Skin epidermis (tissue), 12 donors: Measurements from ENCODE around the gene RAD9B.
A peak's percentile ranks its signal among the peaks of the same experiment; 100 is the strongest.
"Not testable (repeated sequence)": the region's sequence is repeated elsewhere in the genome, so short reads cannot be mapped to it uniquely, and the experiment has no call there.

Experiments used
- H3K27ac ChIP-seq, 21 experiments: fragments of 200-600 bp; sonication (generic) in 11 of 21; one replicate each; pipeline ENCODE4 v1.5.0; 2020; ENCODE audit warnings: mild to moderate bottlenecking in 3 of 21, inconsistent platforms in 2 of 21, moderate library complexity in 2 of 21
- H3K4me3 ChIP-seq, 7 experiments: fragments of 200-600 bp; sonication (generic) in 2 of 7; one replicate each; pipeline ENCODE4 v1.5.0; 2020; ENCODE audit warnings: inconsistent platforms in 2 of 7, mild to moderate bottlenecking in 2 of 7, moderate library complexity in 1 of 7

The RAD9B gene

DNA sequence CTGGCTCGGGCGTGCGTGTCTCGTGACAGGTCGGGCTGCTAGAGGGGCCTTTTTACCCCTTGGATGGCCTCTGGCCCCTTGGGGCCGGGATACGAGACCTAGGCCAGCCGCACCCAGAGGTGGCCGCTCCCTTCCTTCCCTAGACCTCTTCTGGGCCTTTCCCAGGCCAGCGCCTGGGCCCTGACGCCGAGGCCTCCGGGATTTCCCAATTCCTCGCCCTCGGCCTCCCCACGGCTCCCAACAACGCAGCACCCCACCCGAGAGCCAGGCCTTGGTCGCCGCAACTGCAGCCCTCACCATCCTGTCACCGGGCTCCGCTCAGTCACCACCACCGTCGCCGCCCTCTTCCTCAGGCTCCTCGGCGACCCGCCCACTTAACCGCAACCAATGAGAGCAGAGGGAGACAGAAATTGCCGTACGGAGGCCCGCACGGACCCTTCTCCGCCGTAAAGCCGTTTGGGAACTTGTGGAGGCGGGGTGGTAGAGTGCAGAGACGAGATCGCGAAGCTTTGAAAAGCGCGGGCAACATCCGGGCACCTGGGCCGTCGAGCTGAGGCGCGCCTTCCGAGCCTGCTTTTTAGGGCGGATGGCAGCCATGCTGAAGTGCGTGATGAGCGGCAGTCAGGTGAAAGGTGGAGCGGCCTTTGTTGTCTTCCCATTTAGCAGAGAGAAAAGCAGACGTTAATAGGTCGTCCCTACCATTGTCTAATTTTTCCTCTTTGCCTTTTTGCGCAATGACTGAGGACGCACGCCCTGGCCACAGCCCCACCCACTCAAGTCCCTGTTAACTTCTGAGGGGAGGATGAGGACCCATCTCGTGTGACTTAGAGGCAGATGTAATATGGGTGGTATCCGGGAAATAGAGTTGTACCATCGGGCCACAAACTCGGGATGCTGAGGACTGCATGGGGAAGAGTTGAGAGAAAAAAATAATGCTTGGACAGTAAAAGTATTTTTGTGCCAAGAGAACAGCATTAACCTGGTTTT, at the start of gene RAD9B, which contains the start of gene VPS29:
Gene RAD9B (plus strand): TSS at position 580 of the 987 bp plus-strand sequence. CDS start 7 bp downstream, at position 587.
Gene VPS29 (minus strand): TSS at position 360 of the 987 bp plus-strand sequence. CDS start 60 bp downstream, at position 300.
- H3K4me3 ChIP-seq = peak within 1 kb of the TSS; percentile 62 to 99 (median 97)
- H3K27ac ChIP-seq = peak within 1 kb of the TSS; percentile 77 to 99 (median 95)

DNA sequence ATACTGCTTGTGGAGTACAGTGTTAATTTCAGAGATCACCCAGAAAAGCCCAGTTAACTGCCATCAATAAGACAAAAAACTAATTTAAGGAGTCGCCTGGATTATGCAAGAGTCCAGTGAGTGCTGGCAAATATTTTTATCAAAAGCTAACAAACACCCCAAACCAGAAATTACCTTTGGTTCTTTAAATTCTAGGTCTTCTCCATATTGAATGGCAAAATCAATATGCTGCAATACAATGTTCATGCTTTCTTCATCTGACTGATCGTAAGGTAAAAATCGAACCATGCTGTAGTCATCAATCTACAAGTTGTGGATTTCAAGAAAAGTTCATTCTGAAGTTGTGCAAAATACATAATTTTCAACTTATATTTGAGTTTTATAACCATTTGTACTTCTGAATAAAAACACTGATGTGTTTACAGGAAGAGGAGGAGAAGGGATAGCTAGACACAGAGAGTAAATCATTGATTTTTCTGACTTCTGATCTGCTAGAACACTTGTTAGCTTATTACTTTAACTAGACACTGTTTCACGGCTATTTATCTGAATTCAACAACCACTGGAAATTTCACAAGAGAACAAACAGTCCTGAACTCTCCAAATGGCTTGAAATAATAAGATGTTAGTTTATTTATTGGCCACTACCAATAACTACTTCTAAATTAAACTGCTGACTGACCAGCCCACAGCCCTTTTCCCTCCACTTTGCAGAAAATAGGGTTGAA, 48.4 kb upstream of the RAD9B start:
- H3K27ac ChIP-seq = no peak overlapping the region
- H3K4me3 ChIP-seq = no peak overlapping the region

DNA sequence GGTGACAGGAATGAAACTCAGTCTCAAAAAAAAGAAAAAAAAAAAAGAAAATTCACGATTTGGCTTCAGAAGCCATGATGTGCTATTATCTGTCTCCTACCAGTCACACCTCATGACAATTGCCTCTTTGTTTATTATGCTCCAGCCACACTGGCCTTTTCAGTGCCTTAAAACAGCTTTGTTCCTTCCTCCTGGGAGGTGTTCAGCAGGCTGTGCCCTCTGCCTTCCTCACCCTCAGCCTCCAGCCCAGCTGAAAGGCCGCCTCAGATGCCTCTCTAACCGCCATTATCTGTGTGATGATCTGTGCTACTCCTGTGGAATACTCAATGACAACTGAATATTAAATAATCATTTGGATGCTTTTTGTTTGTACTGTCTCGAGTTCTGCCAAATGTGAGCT, 43.4 kb upstream of the RAD9B start:
- Histone ChIP-seq H3K27ac (no peak overlapping the region), H3K4me3 (no peak overlapping the region)

DNA sequence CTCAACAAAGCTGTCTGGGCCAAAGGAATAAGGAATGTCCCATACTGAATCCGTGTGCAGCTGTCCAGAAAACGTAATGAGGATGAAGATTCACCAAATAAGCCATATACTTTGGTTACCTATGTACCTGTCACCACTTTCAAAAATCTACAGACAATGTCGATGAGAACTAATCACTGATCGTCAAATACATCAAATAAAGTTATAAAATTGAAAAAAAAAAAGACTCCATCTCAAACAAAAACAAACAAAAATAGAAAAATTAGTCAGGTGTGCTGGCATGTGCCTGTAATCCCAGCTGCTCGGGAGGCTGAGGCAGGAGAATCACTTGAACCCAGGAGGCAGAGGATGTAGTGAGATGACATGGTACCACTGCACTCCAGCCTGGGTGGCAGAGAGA, 40.9 kb upstream of the RAD9B start:
- not testable (repeated sequence) for H3K27ac ChIP-seq, H3K4me3 ChIP-seq

DNA sequence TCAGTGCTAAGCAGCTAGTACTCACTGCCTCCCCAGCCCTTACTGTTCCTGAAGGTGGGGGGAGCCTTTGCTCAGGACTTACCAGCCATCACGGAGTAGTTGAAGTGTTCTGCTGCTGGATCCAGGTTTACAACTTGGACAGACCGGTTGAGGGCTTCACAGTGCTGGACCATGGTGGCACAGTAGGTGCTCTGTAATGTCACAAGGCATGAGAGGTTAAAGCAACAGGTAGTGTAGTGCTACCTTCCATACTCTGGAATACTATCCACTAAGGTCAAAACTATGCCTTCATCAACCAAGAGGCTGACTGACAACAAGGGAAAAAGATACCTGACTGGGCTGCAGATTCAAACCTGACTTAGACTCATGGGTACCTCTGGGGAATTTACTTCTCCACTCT, 37.1 kb upstream of the RAD9B start:
- Histone ChIP-seq H3K4me3 (no peak overlapping the region), H3K27ac (no peak overlapping the region)

DNA sequence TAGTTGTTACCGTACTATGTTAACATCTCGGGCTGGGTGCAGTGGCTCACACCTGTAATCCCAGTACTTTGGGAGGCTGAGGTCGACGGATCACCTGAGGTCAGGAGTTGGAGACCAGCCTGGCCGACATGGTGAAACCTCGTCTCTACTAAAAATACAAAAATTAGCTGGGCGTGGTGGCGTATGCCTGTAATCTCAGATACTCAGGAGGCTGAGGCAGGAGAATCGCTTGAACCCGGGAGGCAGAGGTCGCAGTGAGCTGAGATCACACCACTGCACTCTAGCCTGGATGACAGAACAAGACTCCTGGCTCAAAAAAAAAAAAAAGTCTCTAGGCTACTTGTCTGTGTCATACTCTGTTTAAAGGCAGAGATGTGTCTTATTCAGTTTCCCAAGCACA, 36.4 kb upstream of the RAD9B start:
- not testable (repeated sequence) for H3K27ac ChIP-seq, H3K4me3 ChIP-seq

DNA sequence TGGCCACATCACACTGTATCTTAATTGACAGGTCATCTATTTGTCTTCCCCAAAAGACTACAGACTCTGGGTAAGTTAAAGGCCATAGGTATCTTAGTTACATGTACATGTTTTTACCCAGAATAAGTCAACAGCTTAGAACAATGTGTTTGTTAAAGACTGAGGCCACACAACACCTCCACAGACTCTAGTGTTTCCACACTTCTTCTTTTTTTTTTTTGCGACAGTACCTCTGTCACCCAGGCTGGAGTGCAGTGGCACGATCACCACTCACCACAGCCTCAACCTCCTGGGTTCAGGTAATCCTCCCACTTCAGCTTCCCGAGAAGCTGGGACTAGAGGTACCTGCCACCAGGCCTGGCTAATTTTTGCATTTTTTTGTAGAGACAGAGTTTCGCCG, 35.3 kb upstream of the RAD9B start:
- Histone ChIP-seq H3K27ac (peak overlapping the region in 8 of 21 experiments; percentile 10 to 87 (median 82)), H3K4me3 (peak overlapping the region in 1 of 7 experiments; percentile 72)

DNA sequence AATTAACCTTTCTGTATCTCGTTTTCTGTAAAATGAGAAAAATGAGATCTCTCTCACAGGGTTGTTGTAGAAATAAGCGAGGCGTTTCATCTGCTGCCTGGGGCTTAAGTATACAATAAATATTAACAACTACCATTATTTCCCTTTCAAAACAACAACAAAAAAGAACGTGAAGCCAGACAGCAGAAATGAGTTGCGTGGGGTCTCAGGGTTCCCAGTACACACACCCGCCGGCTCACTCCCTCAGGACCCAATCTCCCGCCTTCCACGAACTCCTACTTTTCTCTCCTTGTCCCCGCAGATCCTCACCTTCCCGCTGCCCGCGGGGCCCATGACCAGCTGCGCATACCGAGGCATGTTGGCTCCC, 34.3 kb upstream of the RAD9B start:
- H3K4me3 ChIP-seq = peak overlapping the region; percentile 52 to 81 (median 72)
- peak overlapping the region in 19 of 21 experiments; percentile 67 to 91 (median 82) for H3K27ac ChIP-seq

DNA sequence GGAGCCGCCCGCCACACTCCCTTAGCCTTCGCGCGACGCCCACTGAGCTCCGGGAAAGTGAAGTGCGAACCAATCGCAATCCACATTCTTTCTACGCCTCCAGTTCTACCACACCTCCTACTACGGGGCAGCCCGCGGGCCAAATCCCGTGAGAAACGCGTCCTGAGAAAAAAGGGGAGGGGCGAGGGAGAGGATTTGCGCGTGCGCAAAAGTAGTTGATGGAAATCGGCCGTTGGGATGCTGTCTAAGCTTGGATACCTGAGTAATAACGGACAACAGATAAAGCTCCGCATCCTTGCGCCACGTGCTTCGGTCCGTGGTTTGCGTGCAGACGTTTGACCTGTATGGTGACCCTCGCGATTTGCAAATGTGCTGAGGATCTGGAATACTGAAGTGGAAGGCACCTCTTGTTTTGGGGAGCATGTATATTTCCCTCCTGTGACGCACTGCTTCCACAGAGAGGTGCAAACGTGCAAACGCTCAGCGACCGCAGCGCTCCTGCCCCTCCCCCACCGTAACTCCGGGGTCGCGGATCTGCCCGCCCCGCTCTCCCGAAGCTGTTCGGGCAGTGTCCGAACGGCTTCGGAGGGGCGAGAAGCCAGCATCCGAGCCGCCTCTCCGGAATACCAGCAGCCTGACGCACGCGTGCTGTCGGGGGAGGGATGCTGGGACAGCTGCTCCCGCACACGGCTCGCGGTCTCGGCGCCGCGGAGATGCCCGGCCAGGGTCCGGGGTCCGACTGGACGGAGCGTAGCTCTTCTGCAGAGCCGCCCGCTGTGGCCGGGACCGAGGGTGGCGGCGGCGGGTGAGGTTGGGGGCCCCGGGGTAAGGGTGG, 33.7 kb upstream of the RAD9B start, which contains the start of the genes FAM216A and GPN3:
Gene FAM216A (plus strand): TSS at position 632 of the 835 bp plus-strand sequence. CDS start 31 bp downstream, at position 663.
Gene GPN3 (minus strand): TSS at position 44 of the 835 bp plus-strand sequence. CDS start 54 bp downstream, outside the sequence.
- peak within 1 kb of the TSS; percentile 64 to 94 (median 86) for H3K27ac ChIP-seq
- H3K4me3 ChIP-seq = peak within 1 kb of the TSS; percentile 52 to 81 (median 72)

DNA sequence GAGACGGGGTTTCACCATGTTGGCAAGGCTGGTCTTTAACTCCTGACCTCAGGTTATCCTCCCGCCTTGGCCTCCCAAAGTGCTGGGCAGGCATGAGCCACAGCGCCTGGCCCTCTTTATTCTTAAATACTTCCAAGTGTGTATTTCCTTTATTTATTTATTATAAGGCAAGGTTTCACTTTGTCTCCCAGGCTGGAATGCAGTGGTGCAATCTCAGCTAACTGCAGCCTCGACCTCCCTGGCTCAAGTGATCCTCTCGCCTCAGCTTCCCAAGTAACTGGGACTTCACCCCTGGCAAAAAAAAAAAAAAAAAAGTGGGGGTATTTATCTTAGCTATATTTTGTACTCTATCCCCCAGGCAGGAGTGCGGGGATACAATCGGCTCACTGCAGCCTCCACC, 26.7 kb upstream of the RAD9B start:
- no peak overlapping the region for H3K27ac ChIP-seq

DNA sequence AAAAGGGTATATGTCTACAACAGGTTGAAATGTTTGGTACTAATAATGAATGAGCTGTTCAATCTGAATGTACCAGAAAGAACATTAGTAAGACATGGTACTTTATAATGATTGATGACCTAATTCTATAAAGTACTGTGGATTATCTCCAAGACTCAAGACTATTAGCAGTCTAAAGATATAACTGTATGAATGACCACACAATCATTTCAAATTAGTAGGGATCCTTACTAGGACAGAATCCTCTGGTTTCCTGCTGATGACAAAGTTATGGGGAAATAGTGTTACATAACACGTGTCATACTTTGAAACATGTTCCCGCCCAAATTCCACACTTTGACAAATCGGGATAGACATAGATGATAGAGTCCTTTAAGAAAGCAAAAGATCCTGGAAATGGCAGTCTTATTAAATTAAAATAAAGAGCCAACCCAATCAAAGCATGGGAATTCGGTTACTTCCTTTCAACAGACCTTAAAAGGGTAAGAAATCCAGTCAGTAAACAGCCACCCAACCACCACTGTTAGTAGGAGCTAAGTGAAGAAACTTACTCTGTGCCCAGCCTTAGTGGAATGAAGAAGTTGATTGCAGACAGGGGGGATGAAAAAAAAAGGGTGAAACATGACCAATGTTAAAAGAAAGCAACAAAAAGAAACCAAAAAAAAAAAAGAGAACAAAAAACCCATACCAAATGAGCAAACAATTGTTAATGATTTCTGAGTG, 3.0 kb upstream of the RAD9B start:
- Histone ChIP-seq H3K4me3 (no peak overlapping the region), H3K27ac (peak overlapping the region in 6 of 21 experiments; percentile 7 to 51 (median 34))

More for the DNA sequence above, 26.7 kb upstream of the RAD9B start:
- no peak overlapping the region for H3K4me3 ChIP-seq

DNA sequence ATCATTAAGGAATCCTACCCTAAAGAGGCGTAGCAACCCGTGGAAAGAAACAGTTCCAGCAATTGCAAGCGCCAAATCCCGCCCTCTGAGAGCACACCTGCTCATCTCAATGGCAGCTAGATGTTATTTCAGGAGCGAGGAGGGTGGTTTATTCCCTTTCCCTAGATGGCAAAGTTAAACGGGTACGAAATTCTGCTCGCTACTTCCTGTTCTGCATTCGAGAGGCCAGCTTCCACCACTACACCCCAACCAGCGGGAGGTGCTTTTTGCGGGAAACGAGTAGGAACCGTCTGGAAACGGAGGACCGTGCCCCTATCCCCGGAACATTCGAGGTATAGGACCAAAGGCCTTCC, 756 bp upstream of the RAD9B start:
- Histone ChIP-seq H3K4me3 (peak overlapping the region; percentile 62 to 99 (median 97)), H3K27ac (peak overlapping the region; percentile 77 to 99 (median 95))

DNA sequence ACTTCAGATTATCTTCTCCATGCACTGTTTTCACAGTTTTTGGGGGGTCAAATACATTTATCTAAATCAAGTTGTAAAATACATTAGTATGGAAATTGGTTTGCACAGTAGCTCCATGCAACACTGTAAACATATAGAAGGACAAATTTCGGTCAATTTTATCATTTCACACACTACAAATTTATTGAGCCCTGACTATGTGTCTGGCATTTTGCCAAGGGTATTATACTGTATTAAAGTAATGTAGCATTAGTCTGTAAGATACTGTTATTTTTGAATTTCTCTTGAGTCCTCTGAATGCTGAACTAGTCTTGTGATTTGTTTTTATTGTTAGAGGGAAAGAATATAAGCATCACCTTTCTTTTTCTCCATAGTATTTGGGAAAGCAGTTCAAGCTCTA, 1.3 kb downstream of the RAD9B start:
- no peak overlapping the region for H3K4me3 ChIP-seq
- H3K27ac ChIP-seq = no peak overlapping the region

DNA sequence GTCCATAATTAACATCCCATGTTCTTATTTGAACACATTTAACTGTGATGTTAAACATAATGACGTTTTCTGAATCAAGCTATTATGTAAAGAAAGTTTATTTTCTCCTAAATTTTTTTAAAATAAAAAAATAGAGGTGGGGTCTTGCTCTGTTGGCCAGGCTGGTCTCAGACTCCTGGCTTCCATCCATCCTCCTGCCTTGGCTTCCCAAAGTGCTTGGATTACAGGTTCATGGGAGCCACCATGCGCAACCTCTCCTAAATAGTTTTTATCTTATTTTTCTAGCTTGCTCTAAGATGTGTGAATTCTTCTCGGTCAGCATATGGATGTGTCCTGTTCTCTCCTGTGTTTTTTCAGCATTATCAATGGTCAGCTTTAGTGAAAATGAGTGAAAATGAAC, 3.2 kb downstream of the RAD9B start:
- Histone ChIP-seq H3K4me3 (no peak overlapping the region), H3K27ac (no peak overlapping the region)

DNA sequence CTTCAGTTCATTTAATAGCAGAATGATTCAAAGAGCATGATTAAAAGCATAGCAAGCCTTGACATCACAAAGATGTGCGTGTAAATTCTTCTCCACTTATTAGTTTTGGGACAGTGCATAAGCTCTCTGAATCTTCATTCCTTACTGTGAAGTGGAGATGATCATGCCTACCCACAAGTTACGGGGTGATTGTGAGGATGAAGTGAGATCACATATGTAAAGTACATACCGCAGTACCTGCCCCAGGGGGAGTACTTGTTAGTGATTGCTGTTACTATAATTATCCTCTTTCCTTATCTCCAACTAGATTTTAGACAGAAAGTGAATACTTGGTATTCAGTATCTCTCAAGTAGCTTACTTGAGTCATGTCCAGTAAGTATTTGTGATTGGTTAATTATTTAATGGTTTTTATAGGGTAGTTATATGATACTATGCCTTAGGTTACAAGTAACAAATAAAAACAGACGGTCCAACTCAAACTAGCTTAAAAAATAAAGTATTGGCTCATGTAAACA, 6.0 kb downstream of the RAD9B start:
- Histone ChIP-seq H3K27ac (no peak overlapping the region), H3K4me3 (no peak overlapping the region)

DNA sequence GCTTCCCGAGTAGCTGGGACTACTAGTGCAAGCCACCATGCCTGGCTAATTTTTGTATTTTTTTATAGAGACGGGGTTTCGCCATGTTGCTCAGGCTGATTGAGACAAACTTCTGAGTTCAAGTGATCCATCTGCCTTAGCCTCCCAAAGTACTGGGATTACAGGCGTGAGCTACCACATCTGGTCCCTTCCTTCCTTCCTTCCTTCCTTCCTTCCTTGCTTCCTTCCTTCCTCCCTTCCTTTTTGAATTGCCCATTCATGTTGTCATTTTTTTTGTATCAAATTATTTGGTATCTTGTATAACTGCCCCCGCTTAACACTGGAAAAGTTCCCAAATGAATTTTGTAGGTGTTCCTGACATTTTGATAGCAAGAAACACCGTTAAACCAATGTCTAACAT, 11.7 kb downstream of the RAD9B start:
- Histone ChIP-seq H3K4me3 (no peak overlapping the region), H3K27ac (no peak overlapping the region)

DNA sequence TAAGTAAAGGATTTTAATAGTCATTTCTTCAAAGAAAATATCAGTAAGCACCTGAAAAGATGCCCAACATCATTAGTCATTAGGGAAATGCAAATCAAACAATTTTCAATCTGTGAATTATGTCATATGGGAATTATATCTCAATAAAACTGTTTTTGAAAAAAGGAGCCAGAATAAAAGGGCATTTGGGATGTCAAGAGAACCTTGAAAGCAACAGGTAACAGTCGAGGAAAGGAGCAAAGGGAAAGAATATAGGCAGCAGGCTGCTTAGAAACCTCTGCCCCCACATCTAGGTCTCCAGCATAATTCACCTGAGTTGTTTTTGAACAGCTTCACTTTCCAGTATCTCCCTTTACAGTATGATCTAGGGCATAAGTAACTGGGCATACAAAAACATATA, 12.2 kb downstream of the RAD9B start:
- no peak overlapping the region for H3K27ac ChIP-seq
- H3K4me3 ChIP-seq = no peak overlapping the region

DNA sequence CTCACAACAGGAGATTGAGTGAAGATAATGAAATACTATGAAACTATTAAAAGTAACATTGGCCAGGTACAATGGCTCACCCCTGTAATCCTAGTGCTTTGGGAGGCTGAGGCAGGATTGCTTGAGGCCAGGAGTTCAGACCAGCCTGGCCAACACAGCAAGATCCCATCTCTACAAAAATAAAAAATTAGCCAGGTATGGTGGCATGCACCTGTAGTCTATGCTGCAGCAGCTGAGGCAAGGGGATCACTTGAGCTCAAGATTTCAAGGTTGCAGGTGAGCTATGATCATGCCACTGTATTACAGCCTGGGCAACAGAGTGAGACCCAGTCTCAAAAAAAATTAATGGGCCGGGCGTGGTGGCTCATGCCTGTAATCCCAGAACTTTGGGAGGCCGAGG, 14.9 kb downstream of the RAD9B start:
- no peak overlapping the region for H3K27ac ChIP-seq
- no peak overlapping the region for H3K4me3 ChIP-seq

DNA sequence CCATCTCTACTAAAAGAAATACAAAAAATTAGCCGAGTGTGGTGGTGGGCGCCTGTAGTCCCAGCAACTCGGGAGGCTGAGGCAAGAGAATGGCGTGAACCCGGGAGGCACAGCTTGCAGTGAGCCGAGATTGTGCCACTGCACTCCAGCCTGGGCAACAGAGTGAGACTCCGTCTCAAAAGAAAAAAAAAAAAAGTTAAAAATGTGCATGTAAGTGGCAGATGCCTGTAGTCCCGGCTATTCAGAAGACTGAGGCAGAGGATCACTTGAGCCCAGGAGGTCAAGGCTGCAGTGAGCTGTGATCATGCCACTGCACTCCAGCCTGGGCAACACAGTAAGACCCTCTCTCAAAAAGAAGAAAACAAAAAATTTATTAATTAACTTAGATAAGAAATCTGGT, 15.9 kb downstream of the RAD9B start:
- not testable (repeated sequence) for H3K27ac ChIP-seq, H3K4me3 ChIP-seq
